Breast epithelium (tissue), 4 donors: ENCODE results near the gene GCNA. TPM values are rescaled to one million over a fixed set of nuclear protein-coding genes. Genes with fewer than 3 reads are reported as not detected.
"Not testable (repeated sequence)": the region's sequence is repeated elsewhere in the genome, so short reads cannot be mapped to it uniquely, and the experiment has no call there.

ENCODE experiments used
- DNase-seq, 2 donors: peaks; one replicate each; pipeline ENCODE4 v3.0.0-alpha.2; 2019; ENCODE audit warnings: low spot score in 2 of 2
- H3K27ac ChIP-seq, 2 donors: fragments of 200-600 bp; sonication (generic) in 1 of 2; one replicate each; pipeline ENCODE4 v1.5.1; 2016 to 2019; ENCODE audit warnings: mild to moderate bottlenecking in 1 of 2
- H3K27me3 ChIP-seq, 2 donors: fragments of 200-600 bp; sonication (generic) in 1 of 2; one replicate each; pipeline versions ENCODE4 v1.5.1 to v1.6.0; 2017 to 2019; ENCODE audit warnings: control low read depth in 1 of 2, mild to moderate bottlenecking in 1 of 2
- H3K36me3 ChIP-seq: fragments of 200-600 bp; one replicate; pipeline ENCODE4 v1.5.1; 2019
- H3K4me1 ChIP-seq, 2 donors: fragments of 200-600 bp; sonication (generic); one replicate each; pipeline ENCODE4 v1.5.1; 2016 to 2019; ENCODE audit warnings: control low read depth in 1 of 2
- H3K4me3 ChIP-seq, 3 donors: fragments of 200-600 bp; sonication (generic); 1 replicate in 2 of 3; 2 replicates in 1 of 3; pipeline ENCODE4 v1.5.1; 2016 to 2019; ENCODE audit warnings: mild to moderate bottlenecking in 3 of 3, moderate library complexity in 2 of 3
- H3K9me3 ChIP-seq, 2 donors: fragments of 200-600 bp; sonication (generic) in 1 of 2; one replicate each; pipeline ENCODE4 v1.5.1; 2016 to 2019; ENCODE audit warnings: control low read depth in 1 of 2
- POLR2A ChIP-seq: fragments of 450-650 bp; IDR thresholded peaks from one replicate; pipeline ENCODE4 v1.6.1; 2016; ENCODE audit warnings: antibody characterized with exemption, mild to moderate bottlenecking, moderate library complexity
- POLR2AphosphoS5 ChIP-seq, 3 donors: sonication (generic); formaldehyde crosslinking; IDR thresholded peaks; one replicate each; pipeline ENCODE4 v1.6.1; 2017; ENCODE audit warnings: antibody characterized with exemption in 3 of 3
- intact Hi-C: fragments of 100-400 bp; cut with DNase I; formaldehyde crosslinking; loops from one replicate; pipeline ENCODE4 v1.15.1; 2023; ENCODE audit warnings: low total_unique reads
- total RNA-seq, 3 donors: library from RNA; depleted of rRNA; stranded (reverse); fragments of >200 nt; gene quantifications; one replicate each; pipeline ENCODE4 v1.1.0, GENCODE V29; 2016
- TF ChIP-seq, protein P1 (sequence below), 3 donors: fragments of 450-650 bp; IDR thresholded peaks; one replicate each; pipeline ENCODE4 v1.5.1; 2016 to 2017; ENCODE audit warnings: antibody characterized with exemption in 3 of 3, mild to moderate bottlenecking in 3 of 3, moderate library complexity in 3 of 3

GCNA gene
- total RNA-seq, 3 donors from 2014 or later = 2.3 to 3.0 (median 2.6) TPM

DNA sequence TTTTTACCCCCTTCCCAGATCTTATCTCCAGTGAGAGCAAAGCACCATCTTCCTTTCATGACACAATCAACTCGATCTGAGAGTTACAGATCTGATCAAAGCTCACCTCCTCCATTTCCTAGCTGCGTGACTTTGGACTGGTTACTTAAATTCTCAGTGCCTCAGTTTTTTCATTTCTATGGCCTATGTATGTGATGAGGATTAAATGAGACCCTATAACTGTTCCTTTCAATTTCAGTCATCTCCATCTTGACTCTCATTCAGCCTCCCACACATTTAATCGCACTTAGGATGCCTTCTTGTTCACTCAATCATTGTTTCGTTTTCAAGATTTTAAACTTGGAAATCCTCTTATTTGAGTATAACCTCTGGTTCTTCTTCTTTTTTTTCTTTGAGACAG, 60.2 kb downstream of the GCNA start:
- intact Hi-C loops = no loop called here
- no peak for TF ChIP-seq POLR2A
- TF ChIP-seq, protein P1, sequence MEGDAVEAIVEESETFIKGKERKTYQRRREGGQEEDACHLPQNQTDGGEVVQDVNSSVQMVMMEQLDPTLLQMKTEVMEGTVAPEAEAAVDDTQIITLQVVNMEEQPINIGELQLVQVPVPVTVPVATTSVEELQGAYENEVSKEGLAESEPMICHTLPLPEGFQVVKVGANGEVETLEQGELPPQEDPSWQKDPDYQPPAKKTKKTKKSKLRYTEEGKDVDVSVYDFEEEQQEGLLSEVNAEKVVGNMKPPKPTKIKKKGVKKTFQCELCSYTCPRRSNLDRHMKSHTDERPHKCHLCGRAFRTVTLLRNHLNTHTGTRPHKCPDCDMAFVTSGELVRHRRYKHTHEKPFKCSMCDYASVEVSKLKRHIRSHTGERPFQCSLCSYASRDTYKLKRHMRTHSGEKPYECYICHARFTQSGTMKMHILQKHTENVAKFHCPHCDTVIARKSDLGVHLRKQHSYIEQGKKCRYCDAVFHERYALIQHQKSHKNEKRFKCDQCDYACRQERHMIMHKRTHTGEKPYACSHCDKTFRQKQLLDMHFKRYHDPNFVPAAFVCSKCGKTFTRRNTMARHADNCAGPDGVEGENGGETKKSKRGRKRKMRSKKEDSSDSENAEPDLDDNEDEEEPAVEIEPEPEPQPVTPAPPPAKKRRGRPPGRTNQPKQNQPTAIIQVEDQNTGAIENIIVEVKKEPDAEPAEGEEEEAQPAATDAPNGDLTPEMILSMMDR (IDR thresholded peaks at IDR 0.05) = no peak
- TF ChIP-seq POLR2AphosphoS5 (IDR thresholded peaks at IDR 0.05) = no peak
- Histone ChIP-seq H3K4me1 (no peaks in the 10 kb centered on the region), H3K36me3 (no peaks in the 10 kb centered on the region), H3K27me3 (peaks cover 0 to 11% of the 10 kb centered on the region in 2 donors), H3K9me3 (no peaks in the 10 kb centered on the region), H3K27ac (no peak overlapping the region), H3K4me3 (no peak overlapping the region)
- no peak for DNase-seq

DNA sequence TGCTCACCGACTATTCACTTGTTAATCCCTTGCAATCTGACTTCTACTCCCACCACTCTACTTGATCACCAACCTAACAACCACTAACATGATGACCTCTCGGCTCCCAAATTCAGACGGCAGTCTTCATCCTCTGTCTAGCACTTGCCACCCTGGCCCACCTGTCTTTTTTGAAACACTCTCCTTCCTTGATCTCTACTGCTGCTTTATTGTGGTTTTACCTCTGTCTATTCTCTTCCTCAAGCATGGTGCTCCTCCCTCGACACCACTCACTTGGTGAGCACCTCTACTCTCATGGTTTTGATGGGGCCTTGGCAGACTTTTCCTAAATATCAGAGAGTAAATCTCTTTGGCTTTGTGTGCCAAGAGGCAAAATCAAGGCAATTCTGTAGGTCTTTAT, 61.8 kb downstream of the GCNA start:
- Histone ChIP-seq H3K36me3 (no peaks in the 10 kb centered on the region), H3K27me3 (peaks cover 0 to 12% of the 10 kb centered on the region in 2 donors), H3K27ac (no peak overlapping the region), H3K9me3 (no peaks in the 10 kb centered on the region), H3K4me1 (no peaks in the 10 kb centered on the region), H3K4me3 (no peak overlapping the region)
- TF ChIP-seq POLR2A (no peak), POLR2AphosphoS5 (IDR thresholded peaks at IDR 0.05) (no peak)
- TF ChIP-seq, protein P1 (IDR thresholded peaks at IDR 0.05) = no peak
- no peak for DNase-seq
- intact Hi-C loops = no loop called here

DNA sequence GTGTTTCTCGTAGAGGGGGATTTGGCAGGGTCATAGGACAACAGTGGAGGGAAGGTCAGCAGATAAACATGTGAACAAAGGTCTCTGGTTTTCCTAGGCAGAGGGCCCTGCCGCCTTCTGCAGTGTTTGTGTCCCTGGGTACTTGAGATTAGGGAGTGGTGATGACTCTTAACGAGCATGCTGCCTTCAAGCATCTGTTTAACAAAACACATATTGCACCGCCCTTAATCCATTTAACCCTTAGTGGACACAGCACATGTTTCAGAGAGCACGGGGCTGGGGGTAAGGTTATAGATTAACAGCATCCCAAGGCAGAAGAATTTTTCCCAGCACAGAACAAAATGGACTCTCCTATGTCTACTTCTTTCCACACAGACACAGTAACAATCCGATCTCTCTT, 66.2 kb downstream of the GCNA start:
- H3K4me1 ChIP-seq, H3K4me3 ChIP-seq, DNase-seq, H3K9me3 ChIP-seq, intact Hi-C loops, H3K36me3 ChIP-seq, H3K27ac ChIP-seq: not testable (repeated sequence)
- peaks cover 0 to 21% of the 10 kb centered on the region in 2 donors for H3K27me3 ChIP-seq

DNA sequence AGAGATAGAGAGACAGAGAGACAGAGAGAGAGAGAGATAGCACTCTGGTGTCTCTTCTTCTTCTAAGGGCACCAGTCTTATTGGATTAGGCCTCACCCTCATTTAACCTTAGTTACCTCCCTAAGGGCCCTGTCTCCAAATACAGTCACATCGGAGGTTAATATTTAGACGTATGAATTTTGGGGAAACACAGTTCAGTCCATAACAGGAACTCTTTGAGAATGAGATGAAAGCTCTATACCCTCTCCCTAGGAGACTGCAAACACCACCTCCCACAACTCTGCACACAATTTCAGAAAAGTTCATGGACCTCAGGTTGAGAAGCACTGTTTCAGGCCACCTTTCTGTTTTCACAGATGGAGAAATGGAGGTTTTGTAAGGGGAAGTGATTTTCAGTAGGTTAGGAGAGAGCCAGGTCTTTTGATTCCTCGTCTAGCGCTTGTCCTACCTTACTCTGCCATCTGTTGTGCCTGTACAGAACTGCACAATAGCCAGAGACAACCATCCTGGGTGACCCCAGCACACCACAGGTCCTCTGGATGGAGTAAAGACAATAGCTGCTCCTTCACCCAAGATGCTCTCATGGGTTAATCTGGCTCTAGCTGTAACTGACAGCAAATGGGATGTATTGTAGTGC, 72.2 kb downstream of the GCNA start:
- Histone ChIP-seq H3K36me3 (no peaks in the 10 kb centered on the region), H3K4me1 (no peaks in the 10 kb centered on the region), H3K27me3 (peaks cover 0 to 17% of the 10 kb centered on the region in 2 donors), H3K27ac (no peak overlapping the region), H3K4me3 (no peak overlapping the region), H3K9me3 (no peaks in the 10 kb centered on the region)
- intact Hi-C loops = no loop called here
- no peak for DNase-seq
- TF ChIP-seq, protein P1 (IDR thresholded peaks at IDR 0.05) = no peak
- TF ChIP-seq POLR2A = no peak
- no peak for TF ChIP-seq POLR2AphosphoS5 (IDR thresholded peaks at IDR 0.05)

DNA sequence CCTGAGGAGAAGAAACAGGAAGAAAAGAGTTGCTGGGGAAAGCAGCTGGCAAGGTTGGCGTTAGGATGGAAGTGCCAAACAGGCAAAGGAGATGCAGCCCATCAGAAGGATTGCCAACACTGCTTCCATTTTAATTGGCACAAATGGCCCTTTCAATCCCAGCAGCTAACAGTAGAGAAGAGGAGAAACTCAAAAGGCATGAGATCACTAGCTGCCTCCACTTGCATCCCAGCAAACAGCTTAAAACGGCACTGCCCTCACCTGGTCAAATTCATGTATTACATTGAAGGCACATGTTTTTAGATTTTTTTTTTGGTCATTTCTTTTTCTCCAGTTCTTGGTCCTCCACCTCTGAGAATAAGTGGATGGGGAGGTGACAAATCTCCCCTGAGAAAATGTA, 74.2 kb downstream of the GCNA start:
- DNase-seq = no peak
- Histone ChIP-seq H3K36me3 (no peaks in the 10 kb centered on the region), H3K27me3 (peaks cover 0 to 11% of the 10 kb centered on the region in 2 donors), H3K27ac (no peak overlapping the region), H3K4me3 (no peak overlapping the region), H3K4me1 (no peaks in the 10 kb centered on the region), H3K9me3 (no peaks in the 10 kb centered on the region)
- TF ChIP-seq POLR2A (no peak), POLR2AphosphoS5 (IDR thresholded peaks at IDR 0.05) (no peak)
- TF ChIP-seq, protein P1 (IDR thresholded peaks at IDR 0.05) = peak in 2 of 3 donors; percentile 22 to 34
- intact Hi-C loops = no loop called here
